ENCODE measurements around the gene ETDA. TPM values are rescaled to one million over a fixed set of nuclear protein-coding genes. Genes with fewer than 3 reads are reported as not detected.

Gene ETDA
- polyA plus RNA-seq, 3 donors = not detected

Other genes starting within 250 kb of the ETDA start
- 10 to 100 TPM in 2 of 3 donors, 1 to 10 TPM in 1; 3.5 to 17.2 (median 15.7) TPM for gene RTL8B, start 229.5 kb upstream of the ETDA start, polyA plus RNA-seq
- 100 to 1,000 TPM in 2 of 3 donors, 10 to 100 TPM in 1; 42.9 to 197 (median 170) TPM for gene RTL8C, start 219.7 kb upstream of the ETDA start, polyA plus RNA-seq
- gene RTL8A, start 199.9 kb upstream of the ETDA start, polyA plus RNA-seq = 100 to 1,000 TPM in 1 of 3 donors, 10 to 100 TPM in 2; 35.2 to 111 (median 76.5) TPM
- 1 to 10 TPM in 1 of 3 donors, under 1 TPM in 2; 0.85 to 1.2 (median 0.98) TPM for gene SMIM10L2B, start 153.3 kb upstream of the ETDA start, polyA plus RNA-seq
- gene ETDB, start 131.5 kb upstream of the ETDA start, polyA plus RNA-seq = not detected
- not detected for gene CT55, start 80.7 kb upstream of the ETDA start, polyA plus RNA-seq
- not detected for gene ETDC, start 57.4 kb downstream of the ETDA start, polyA plus RNA-seq
- gene ZNF75D, start 92.0 kb downstream of the ETDA start, polyA plus RNA-seq = 1 to 10 TPM; 3.8 to 4.8 (median 4.0) TPM
- gene ZNF449, start 92.7 kb downstream of the ETDA start, polyA plus RNA-seq = 1 to 10 TPM; 1.8 to 3.6 (median 2.1) TPM
- gene SMIM10L2A, start 169.9 kb downstream of the ETDA start, polyA plus RNA-seq = 1 to 10 TPM in 1 of 3 donors, under 1 TPM in 2; 0.56 to 1.0 (median 0.91) TPM

Measured in adipose tissue (tissue), 3 donors.